Dedifferentiated amniotic fluid mesenchymal stem cell (primary cell): ENCODE measurements around the gene VPS13D.
A peak's percentile ranks its signal among the peaks of the same experiment; 100 is the strongest.

Experiments
- DNase-seq: peaks from one replicate; pipeline ENCODE4 v3.0.0-alpha.2; 2016; ENCODE audit errors: extremely low spot score

VPS13D gene

DNA sequence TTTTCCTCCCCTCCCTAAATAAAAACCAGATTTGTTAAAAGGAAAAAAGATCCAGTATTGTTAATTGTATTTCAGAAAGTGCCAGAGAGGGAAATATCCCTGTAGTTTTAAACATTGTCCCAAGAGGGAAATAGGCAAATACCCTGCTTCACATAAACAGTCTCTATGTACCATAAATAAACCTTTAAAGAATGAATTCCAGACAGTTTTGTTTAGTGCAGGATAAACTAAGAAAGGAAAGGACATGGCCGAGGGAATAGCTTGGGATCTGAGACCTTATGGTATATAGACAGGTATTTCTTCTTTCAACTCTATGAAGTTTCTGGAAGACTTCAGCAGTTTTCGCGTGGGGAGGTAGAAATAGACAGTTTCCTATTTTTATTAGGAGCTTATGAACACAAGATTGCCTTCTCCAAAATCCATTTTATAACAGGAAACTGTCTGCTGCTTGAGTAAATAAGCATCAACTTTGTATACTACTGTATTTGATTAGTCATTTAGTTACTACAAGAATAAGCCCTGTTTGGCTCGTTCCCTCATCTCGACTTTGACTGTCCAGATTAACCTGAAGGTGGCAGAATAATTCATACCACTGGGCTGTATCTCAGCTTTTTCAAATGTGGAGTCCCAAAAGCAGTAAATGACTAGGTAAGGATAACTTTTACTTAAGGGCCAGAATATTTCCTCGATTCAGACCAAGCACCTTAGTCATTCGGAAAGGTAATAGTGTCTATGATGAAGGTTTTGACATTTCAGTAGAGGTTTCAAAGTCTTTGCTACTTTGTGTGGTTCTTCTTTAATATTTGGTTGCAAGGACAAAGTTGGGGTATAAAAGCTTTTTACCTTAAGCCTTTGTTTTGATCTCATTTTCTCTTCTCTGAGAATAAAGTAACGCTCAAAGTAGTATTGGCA, 177.5 kb downstream of the VPS13D start:
- peak; percentile 43 for DNase-seq

DNA sequence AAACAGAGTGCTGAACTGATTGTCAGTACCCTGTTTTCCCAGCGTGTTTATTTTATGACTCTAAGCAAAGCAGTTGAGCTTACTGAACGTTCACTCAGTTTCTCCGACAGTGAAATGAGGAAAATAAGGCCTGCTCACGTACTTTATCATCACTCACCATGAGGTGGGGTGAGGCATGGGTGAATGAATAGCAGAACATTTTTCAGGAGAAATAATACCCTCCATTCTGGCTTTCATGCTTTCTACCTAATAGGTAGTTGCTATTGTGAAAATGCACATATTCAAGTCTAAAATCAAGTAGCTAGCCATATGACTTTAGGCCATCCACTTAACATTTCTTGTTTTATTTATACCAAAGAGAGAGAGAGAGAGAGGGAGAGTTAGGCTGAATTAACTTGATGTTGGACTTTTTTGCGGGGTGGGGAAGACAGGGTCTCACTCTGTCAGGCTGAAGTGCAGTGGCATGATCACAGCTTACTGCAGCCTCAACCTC, 178.2 kb downstream of the VPS13D start:
- DNase-seq, result no peak

DNA sequence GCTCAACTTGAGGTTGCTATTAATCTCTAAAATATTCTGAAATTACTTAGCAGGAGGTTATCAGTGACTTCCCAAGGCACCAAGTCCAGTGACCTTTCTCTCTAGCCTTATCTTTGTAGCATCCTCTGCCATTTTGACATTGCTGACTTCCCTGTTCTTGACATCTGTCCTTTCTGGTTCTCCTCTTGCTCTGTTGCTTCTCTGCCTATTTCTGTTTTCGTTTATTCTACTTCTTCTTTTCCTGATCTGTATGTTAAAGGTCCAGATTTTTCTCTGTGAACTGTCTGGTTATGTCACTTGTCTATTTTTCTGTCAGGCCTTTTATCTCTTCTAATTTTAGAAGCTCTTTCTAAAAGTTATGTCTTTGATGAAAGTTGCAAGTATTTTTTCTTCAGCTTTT, 178.8 kb downstream of the VPS13D start:
- DNase-seq, result no peak

DNA sequence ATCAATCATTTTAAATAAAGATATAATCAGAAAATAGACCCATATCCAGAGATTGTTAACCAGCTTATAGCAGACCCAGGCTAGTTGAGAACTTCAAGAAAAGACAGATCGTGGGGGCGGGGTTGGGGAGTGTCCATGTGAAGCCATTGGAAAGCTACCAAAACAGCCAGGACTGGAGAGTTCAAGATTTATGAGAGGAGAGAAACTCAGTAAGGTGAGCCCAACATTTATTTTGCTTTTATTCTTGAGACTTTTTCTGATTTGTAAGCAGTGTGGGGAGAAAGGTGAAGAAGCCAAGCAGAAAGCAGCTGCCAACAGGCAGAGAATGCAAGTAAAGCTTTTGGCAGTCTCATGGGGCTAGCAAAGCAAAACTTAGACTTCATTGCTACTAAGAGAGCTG, 179.9 kb downstream of the VPS13D start:
- no peak for DNase-seq

DNA sequence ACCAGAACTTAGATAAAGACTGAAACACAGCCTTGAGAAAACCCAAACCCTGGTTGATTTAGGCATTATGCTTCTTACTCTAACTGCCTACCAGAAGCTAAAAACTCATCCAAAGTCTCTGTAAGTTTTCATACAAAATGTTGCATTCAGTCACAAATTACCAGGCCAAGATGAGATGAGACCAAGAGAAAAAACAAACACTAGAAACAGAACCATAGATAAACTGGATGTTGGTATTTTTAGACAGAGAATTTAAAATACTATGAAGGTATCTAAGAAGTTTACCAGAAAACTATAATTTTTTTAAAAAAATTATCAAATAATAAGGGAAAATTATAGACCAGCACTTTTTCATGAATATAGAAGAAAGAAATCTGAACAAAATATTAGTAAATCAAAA, 180.5 kb downstream of the VPS13D start:
- no peak for DNase-seq

DNA sequence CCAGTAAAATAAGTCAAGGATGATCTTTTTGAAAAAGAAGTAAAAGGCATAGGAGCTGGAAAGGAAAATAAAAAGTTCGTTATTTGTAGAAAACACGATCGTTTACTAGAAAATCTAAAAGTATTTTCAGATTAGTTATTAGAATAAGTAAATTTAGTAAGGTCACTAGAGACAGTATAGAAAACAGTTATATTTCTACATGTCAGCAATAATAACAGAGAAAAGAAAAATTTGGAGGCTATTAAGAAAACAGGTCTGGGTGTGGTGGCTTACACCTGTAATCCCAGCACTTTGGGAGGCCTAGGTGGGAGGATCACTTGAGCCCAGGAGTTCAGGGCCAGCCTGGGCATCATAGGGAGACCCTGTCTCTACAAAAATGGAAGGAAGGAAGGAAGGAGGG, 181.3 kb downstream of the VPS13D start:
- no peak for DNase-seq

DNA sequence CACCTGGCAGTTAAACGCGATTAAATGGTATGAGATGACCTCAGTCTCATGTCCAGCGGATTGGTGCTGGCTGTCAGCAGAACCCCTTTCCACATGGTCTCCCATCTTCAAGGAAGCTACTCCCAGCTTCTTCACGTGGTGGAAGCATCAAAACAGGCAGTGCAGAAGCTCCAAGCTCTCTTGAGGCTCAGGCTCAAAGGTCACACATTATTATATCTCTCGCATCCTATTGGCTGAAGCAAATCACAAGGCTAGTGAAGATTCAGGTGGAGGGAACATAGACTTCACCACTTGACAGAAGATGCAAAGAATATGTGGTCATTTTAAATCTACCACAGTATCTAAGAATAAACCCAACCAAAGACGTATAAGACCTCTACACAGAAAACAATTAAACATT, 181.9 kb downstream of the VPS13D start:
- no peak for DNase-seq

DNA sequence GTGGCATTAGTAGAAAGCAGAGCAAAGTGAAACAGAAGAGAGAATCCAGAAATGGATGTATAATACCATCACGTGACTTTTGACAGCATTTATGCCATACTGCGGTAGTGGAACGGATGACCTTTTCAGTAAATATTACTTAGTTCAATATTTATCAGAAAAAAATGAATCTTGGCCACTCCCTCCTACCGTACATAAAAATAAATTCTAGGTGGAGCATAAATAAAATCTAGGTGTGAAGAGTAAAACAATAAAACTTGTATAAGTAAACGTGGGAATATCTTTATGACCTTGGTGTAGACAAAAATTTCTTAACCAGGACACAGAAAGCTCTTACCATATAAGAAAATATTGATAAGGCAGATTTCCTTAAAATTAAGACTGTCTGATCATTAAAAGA, 182.6 kb downstream of the VPS13D start:
- no peak for DNase-seq

DNA sequence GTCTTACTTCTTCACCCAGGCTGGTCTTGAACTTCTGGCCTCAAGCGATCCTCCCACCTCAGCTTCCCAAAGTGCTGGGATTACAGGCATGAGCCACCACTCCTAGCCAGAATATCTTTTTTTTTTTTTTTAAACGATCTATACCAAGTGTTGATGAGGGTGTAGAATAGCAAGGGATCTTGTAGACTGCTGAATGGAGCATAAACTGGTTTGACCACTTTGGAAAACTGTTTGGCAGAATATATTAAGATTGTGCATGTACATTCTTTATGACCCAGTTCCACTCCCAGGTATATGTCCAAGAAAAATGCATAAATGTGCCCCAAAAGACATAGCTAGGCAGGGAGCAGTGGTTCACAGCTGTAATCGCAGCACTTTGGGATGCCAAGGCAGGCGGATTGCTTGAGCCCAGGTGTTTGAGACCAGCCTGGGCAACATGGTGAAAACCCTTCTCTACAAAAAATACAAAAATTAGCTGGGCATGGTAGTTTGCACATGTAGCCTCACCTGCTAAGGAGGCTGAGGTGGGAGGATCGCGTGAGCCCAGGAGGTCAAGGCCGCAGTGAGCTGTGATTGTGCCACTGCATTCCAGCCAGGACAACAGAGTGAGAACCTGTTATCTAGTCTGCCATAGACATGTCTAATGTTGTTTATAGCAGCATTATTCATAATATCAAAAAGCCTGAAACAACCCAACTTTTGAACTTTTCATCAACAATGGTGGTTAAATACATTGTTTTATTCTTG, 184.0 kb downstream of the VPS13D start:
- DNase-seq, result no peak

DNA sequence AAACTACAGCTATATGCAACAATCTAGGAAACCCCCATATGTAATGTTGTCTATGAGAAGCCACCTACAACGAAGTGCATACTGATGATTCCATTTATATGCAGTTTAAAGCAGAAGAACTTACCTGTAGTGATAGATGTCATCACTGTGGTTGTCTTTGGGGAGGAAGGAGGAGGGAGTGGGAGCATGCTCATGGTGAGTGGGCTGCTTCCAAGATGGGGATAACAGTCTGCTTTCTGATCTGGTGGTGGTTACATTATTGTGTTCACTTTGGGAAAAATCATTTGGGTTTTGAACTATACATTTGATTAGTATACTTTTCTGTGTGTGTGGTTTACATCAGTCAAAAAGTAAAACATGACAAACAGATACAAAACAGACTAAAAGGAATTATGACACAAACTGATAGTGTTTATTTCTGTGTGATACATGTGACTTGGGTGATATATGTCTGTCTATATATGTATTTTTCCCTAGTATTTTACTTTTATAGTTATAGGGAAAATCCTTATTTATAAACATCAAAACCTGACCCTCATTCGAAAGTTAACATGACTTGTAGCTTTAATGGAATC, 184.7 kb downstream of the VPS13D start:
- no peak for DNase-seq

DNA sequence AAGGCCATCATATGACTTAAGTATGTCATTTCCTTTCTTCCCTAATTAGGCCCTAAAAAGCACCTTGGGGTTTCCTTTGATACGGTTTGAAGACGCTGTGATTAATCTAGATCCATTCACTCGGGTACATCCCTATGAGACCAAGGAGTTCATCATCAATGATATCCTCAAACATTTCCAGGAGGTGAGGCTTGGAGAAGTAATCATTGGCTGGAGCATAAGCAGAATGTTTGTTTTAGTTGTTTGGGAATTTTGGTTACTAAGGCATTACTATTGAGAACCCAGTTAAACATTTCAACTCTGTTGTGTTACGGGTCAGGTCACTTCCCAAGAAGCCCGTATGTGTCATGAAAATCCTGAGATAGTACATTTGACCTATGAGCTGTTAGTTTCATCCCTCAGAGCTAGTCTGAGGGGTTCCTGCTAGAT, 185.2 kb downstream of the VPS13D start:
- no peak for DNase-seq

DNA sequence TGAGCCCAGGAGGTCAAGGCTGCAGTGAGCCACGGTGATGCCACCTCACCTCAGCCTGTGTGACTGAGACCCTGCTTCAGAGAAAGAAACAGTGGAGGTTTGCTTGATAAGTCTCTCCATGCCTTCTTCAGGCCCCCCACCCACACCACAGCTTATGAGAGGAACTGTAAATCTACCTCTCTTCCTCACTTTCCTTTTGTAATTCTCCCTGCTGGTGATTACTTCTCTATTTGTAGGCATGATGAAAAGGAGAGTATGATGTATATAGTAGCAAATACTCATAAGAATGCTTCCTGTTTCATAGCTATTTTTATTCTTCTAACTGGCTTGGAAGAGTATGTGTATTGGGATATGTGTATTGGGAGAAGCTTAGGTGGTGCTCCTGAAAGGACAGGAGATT, 186.3 kb downstream of the VPS13D start:
- DNase-seq, result no peak

DNA sequence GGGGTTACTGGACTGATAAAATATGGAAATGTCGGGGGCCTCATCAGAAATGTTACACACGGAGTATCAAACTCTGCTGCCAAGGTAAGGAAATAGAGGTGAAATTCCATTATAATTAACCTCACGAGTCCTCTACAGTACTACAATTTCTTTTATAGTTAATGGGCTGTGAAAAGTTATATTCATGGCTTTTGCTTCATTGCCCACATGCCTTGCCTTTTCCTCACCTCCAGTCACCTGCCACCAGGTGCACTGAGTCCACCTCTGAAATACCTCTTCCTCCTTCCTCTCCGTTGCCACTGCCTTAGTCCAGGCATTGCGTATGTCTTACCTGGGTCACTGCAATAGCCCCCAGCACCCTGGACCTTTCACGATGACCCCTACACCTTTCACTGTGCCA, 186.9 kb downstream of the VPS13D start:
- no peak for DNase-seq

DNA sequence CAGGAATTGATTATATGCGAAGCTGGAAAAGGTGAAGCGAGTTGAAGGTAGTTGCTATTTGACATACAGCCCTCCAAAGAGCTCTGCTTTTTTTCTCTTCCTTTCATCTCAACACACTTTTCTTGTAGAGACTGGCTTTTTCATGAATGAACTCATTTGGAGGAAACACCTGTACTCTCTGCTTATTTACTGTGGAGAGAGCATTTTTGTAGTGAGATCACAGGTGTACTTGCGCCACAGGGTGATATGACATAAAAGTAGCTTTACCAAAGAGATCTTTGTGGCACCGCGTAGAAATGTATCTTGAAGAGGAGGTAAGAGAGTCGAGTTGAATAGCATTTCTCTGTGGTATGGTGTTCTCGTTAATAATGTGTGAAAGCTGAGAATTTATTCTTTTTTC, 187.6 kb downstream of the VPS13D start:
- no peak for DNase-seq

DNA sequence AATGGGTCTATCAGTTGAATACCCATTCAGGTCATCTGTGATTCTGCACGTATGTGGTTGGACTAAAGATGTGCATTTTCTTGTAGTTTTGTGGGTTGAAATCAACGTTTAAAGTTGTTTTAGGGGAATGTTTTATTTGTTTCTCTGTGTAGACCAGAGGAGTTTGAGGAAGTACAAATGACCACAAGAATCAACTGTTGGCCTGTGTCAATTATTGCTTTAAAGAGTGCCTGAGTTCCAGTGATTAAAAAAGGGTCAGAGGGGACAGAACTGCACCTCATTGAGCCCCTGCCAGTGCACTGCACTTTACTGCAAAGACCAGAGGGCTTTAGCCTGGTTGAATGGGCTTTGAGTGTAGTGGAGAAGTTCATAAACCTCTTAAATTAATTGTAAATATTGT, 190.3 kb downstream of the VPS13D start:
- no peak for DNase-seq

DNA sequence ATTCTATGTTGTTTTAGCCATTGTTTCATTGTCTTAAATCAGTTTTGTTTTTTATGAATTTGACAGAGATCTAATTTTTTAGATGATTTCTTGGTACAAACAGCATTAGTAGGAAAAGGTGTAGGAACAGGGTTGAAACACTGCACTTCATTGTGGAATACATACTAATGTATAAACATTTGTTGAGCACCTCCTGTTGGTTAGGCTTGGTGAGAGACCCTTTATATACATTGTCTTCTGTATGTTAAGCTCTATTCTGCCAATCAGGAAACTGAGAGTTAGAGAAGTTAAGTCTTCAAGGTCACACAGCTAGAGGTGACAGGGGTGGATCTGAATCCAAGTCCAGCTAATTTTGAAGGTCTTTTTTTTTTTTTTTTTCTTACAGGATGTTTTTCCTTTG, 192.7 kb downstream of the VPS13D start:
- DNase-seq, result no peak

DNA sequence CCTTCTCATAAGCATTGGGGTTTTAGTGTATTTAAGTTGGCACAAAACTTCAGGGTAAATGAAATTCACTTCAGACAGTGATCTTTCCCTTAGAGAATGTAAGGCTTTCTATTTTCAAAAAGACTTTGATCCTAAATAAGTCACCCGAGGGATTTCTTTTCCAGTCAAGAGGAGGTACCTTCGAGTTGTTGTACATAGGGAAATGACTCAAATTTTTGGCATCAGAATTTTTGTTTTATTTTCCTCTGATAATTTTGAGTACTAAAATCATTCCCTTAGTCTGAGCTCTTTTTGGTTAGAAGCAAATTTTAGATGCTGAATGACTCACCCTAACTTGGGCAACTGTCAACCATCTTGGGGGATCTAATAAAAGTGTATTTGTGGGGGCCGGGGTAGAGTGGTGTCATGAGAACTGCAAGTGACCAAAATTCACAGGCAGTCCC, 194.3 kb downstream of the VPS13D start:
- peak; percentile 50 for DNase-seq

DNA sequence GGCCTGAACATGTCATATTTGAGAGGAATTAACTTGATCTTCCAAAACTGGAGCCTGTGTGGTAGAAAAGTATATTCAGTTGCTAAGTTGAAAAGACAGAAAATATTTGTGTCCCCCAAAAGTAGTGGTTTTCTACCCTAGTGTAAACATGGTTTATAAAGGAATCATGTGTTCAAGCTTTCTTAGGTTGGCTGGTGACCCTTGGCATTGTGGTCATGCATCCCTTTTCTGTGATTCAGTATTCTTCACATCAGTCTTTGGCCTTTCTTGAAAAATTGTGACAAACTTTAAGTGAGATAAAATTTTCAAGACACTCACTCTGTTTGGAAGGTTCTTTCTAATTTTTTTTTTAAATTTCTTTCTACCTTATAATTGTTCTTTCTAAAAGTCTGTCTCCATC, 195.0 kb downstream of the VPS13D start:
- no peak for DNase-seq

DNA sequence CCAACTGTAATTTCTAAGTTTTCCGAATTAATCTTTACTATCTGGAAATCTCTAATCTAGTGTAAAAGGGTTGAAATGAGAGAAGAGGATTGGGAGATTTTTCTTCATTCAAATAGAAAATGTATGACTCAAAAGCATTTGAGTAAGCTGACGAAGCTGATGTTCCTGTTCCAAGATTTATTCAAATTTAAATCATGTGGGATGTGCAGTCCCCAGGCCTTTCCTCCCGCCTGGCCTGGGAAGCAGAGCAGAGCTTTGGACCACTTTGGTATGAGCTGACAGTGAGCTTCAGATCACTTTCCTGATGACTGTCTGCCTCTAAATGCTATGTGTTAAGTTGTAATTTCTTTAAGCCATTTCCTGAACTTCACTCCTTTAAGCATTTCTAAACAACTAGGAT, 196.2 kb downstream of the VPS13D start:
- DNase-seq, result no peak

DNA sequence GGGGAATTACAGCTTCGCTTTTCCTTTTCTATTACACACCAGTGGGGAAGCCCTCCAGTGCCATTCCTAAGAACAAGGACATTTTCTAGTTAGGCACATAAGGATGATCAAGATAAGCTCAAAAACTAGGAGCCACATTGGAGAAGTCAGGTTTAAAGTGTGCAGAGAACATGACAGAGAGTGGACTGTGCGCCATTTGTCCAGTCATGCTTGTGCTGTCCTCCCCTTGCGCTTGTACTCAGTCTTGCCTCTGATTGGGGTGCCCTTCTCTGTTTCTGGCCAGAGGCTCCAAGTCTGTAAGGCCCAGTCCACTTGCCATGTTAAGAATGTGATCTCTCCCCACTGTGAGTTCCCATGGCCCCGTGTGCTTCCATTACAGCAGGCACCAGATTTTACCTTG, 198.5 kb downstream of the VPS13D start:
- no peak for DNase-seq

DNA sequence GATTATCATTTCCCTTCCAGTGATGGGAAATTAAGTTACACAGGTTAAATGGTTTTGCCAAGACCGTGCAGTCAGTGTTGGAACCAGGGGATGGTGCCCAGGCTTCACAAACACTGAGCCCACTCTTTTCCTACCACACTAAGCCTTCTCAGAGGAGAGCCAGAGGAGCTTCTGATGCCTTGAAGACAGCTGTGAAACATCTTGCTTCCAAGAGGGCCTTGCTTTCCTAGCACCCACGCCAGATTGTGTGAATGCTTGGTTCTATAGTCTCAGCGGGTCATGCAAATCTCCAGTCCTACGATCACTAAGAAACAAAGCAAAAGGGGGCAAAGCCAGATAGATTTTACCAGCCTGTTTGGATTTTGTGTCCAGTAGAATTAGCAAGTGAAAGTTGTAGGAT, 200.7 kb downstream of the VPS13D start:
- no peak for DNase-seq

DNA sequence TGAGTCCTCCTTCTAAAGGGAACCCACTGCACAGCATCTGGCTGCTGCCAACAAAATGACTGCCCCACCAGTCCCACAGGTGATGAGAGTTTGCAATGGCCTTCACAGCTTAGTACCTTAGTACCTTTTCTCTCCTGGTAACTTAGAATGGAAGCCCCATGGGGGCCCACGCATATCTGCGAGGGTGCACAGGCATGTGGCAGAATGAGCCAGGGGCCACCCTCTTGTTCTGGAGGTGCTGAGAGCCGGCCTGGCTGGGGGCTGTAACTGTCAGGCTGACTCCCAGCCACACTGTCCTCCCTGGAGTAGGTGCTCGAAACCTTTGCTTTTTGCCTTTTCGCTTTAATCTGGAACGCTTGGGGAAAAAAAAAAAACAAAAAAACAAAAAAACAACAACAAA, 203.1 kb downstream of the VPS13D start:
- DNase-seq, result no peak
